ENCODE data around the gene EIF3A. TPM values are rescaled to one million over a fixed set of nuclear protein-coding genes. Genes with fewer than 3 reads are reported as not detected.
A peak's percentile ranks its signal among the peaks of the same experiment; 100 is the strongest.

Gene EIF3A
- polyA plus RNA-seq, 1 donor: 147 TPM

DNA sequence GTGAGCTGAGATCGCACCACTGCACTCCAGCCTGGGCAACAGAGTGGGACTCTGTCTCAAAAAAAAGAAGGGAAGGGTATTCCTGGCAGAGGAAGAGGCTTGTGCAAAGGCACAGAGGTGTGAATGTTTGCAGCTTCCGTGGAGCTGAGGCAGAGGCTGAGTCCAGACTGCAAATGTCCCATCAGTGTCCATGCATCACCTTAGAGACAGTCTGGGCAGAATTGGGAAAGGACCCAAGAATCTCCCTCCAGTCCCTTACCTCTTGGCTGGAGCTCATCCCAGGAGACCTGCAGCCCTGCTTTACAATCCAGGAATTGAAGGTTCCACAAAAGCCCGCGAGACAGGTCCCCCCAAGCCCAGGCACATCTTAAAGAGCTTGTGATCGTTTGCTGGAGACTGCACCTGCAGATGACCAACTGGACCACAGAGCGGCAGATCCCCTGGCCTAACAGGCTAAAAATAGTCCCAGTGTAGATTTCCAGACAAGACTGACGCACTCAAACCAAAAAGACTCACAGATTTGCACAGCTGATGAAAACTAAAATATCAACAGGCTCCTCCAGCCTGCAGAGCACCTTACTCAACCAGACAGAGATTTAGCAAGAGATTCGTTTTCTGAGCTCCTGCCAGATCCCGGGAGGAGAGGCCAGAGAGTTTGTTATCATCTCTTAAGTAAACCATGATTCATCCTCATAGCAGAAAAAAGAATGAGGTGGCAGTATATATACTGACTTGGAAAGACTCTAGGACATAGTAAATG lies 74.0 kb downstream of the EIF3A start:
- WGBS (ENCODE audit: insufficient coverage, low lambda C conversion rate): no CpG with 5 or more reads among the region's 9 CpGs
- no peak overlapping the region for H3K27ac ChIP-seq (ENCODE audit: low read length)
- DNase-seq: peak in 1 of 2 donors; percentile 37

DNA sequence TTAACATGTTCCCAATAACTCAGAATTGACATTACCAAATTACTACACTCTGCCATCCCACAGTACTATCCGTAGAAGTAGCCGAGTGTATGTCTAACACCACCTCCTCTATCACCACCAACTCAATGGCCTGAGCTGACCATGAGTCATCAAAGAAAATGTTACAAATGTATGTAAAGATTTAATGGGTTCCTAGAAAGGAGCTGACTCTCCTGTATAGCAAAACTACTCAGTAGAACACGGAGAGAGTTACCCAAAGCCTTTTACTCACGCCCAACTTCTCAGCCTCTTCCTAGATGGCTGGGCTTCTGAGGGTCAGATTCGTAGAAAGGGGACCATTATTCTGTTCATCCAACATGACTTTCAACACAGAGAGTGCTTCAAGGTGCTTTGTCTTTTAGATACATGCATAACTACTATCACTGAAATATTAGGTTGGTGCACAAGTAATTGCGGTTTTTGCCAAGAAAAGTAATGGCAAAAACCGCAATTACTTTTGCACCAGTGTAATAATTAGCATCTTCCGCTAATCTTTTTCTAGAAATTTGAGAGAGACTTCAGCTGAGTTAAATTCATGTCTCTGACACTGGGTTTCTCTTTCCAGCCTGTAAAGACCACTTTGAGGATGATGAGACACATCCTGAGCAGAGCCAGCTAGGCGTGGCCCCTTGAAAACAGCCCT lies 75.1 kb downstream of the EIF3A start:
- Histone ChIP-seq H3K36me3 (ENCODE audit: control insufficient read depth, insufficient read depth, low read length) (no peaks in the 10 kb centered on the region), H3K27me3 (ENCODE audit: control insufficient read depth, insufficient read depth, low read length) (peaks cover 2% of the 10 kb centered on the region), H3K27ac (ENCODE audit: low read length) (no peak overlapping the region), H3K4me1 (ENCODE audit: control insufficient read depth, insufficient read depth, low read length) (peaks cover 4% of the 10 kb centered on the region), H3K4me3 (ENCODE audit: low read length) (no peak overlapping the region), H3K9me3 (ENCODE audit: control insufficient read depth, low read depth, low read length) (no peaks in the 10 kb centered on the region)
- 100% methylated on average over 2 of the region's 9 CpGs for whole genome bisulfite sequencing (ENCODE audit: insufficient coverage, low lambda C conversion rate)
- no peak for DNase-seq

More for the DNA sequence above, 74.0 kb downstream of the EIF3A start:
- Histone ChIP-seq H3K36me3 (ENCODE audit: control insufficient read depth, insufficient read depth, low read length) (no peaks in the 10 kb centered on the region), H3K27me3 (ENCODE audit: control insufficient read depth, insufficient read depth, low read length) (peaks cover 2% of the 10 kb centered on the region), H3K4me3 (ENCODE audit: low read length) (no peak overlapping the region), H3K4me1 (ENCODE audit: control insufficient read depth, insufficient read depth, low read length) (peaks cover 4% of the 10 kb centered on the region), H3K9me3 (ENCODE audit: control insufficient read depth, low read depth, low read length) (no peaks in the 10 kb centered on the region)

DNA sequence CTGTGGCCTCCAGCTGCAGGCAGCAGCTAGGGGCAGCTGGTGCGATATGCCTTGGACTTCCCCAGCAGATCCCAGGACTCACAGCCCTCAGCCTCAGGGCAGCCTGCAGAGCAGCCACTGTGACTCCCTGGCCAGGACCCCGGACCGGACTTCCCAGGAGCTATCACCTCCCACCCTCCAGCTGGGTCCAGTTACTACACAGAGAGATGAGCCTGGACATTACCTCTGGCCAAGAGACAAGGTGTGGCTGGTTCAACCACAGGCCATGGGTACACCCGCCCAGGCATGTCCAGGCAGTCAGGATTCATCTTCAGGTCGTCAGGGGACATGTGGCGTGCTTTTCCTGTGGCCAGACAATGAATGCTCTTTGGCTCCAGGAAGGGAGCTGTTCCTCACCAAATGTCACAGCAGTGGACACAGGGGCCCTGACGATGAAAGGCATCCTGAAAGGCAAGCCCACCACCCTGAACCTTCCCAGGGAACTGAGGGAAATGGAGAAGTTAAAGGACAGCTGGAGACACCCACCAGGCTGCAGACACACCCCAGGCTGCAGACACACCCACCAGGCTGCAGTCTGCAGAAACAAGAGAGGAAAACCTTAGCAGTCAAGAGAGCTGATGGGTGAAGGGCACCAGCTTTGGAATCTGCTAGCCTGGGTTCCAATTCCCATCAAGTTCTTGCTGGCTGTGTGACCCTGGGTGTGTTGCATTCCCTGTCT lies 76.9 kb downstream of the EIF3A start:
- no peaks in the 10 kb centered on the region for H3K36me3 ChIP-seq (ENCODE audit: control insufficient read depth, insufficient read depth, low read length)
- peaks cover 4% of the 10 kb centered on the region for H3K27me3 ChIP-seq (ENCODE audit: control insufficient read depth, insufficient read depth, low read length)
- WGBS (ENCODE audit: insufficient coverage, low lambda C conversion rate): no CpG with 5 or more reads among the region's 7 CpGs
- H3K9me3 ChIP-seq (ENCODE audit: control insufficient read depth, low read depth, low read length): no peaks in the 10 kb centered on the region
- peaks cover 4% of the 10 kb centered on the region for H3K4me1 ChIP-seq (ENCODE audit: control insufficient read depth, insufficient read depth, low read length)
- no peak overlapping the region for H3K27ac ChIP-seq (ENCODE audit: low read length)
- H3K4me3 ChIP-seq (ENCODE audit: low read length): no peak overlapping the region
- DNase-seq: no peak

DNA sequence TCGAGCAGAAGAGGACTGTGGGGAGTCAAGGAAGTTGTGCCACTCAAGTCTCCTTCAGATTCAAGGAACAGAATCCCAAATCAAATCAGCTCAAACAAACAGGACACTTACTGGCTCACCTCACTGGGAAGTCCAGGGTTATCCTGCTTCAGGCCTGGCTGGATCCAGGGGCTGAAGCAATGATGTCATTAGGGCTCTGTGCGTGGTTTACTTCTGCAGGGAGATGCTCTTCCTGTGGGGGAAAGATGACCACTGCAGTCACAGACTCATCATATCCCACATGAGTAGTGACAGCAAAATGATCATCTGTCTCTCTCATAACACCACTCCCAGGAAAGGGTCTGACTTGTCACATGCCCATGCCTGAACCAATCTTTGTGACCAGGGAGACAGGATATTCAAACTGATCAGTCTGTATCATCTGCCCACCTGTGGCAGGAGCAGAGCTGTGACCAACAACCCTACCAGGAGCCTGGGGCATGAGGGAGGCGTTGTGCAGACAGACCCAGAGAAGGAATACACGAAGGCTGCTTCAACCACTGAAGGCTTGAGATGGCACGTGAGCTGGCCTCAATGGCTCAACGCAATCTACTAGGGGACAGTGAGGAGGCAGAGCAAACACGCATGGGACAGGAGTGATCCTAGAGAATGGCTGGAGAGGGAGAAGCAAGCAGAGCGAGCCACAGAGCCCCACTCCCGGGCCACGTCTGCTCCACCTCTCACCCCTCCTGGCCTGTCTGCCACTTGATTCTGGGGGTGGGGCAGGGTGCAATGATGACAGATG lies 78.7 kb downstream of the EIF3A start:
- Histone ChIP-seq H3K4me1 (ENCODE audit: control insufficient read depth, insufficient read depth, low read length) (peaks cover 4% of the 10 kb centered on the region), H3K9me3 (ENCODE audit: control insufficient read depth, low read depth, low read length) (no peaks in the 10 kb centered on the region), H3K27me3 (ENCODE audit: control insufficient read depth, insufficient read depth, low read length) (peaks cover 4% of the 10 kb centered on the region), H3K27ac (ENCODE audit: low read length) (no peak overlapping the region), H3K36me3 (ENCODE audit: control insufficient read depth, insufficient read depth, low read length) (no peaks in the 10 kb centered on the region), H3K4me3 (ENCODE audit: low read length) (no peak overlapping the region)
- no CpG with 5 or more reads among the region's 10 CpGs for WGBS (ENCODE audit: insufficient coverage, low lambda C conversion rate)
- DNase-seq: no peak

DNA sequence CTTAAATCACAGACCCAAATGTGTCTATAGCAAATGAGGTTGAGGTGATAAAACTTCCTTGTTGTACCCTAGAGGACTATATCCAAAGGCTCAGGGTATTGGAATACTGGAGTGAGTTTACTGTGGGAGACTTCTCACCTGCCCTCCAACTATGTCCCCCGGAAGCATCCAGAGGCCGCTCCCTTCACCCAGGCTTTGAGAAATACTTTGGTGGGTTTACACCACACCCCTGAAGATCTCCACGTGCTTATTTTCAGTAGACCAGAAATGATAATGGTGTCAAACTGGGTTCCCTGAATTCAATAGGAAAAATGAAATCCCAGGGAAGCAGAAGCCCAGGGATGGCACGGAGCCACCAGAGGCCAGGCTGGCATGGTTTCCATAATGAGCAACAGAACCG lies 82.4 kb downstream of the EIF3A start:
- no CpG with 5 or more reads among the region's 5 CpGs for WGBS (ENCODE audit: insufficient coverage, low lambda C conversion rate)
- DNase-seq: no peak
- no peaks in the 10 kb centered on the region for H3K9me3 ChIP-seq (ENCODE audit: control insufficient read depth, low read depth, low read length)
- no peaks in the 10 kb centered on the region for H3K4me1 ChIP-seq (ENCODE audit: control insufficient read depth, insufficient read depth, low read length)
- H3K27me3 ChIP-seq (ENCODE audit: control insufficient read depth, insufficient read depth, low read length): peaks cover 2% of the 10 kb centered on the region
- H3K27ac ChIP-seq (ENCODE audit: low read length): no peak overlapping the region
- H3K4me3 ChIP-seq (ENCODE audit: low read length): no peak overlapping the region
- H3K36me3 ChIP-seq (ENCODE audit: control insufficient read depth, insufficient read depth, low read length): no peaks in the 10 kb centered on the region

DNA sequence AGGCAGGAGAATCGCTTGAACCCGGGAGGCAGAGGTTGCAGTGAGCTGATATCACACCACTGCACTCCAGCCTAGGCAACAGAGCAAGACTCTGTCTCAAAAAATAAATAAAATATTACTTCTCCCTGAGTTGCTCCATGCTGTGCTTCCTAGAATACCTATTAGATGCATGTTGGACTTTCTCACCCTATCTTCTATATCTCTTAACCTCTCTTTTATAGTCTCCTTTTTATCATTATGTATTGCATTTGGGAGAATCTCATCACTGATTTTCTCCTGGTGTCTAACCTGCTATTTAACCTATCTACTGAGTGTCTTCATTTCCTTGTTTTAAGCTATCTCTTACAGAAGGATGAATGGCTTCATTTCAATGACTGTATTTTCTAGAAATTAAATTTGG lies 83.2 kb downstream of the EIF3A start:
- Histone ChIP-seq H3K4me3 (ENCODE audit: low read length) (no peak overlapping the region), H3K36me3 (ENCODE audit: control insufficient read depth, insufficient read depth, low read length) (no peaks in the 10 kb centered on the region), H3K27ac (ENCODE audit: low read length) (no peak overlapping the region), H3K4me1 (ENCODE audit: control insufficient read depth, insufficient read depth, low read length) (no peaks in the 10 kb centered on the region), H3K27me3 (ENCODE audit: control insufficient read depth, insufficient read depth, low read length) (peaks cover 2% of the 10 kb centered on the region), H3K9me3 (ENCODE audit: control insufficient read depth, low read depth, low read length) (no peaks in the 10 kb centered on the region)
- no CpG with 5 or more reads among the region's 2 CpGs for WGBS (ENCODE audit: insufficient coverage, low lambda C conversion rate)
- no peak for DNase-seq

DNA sequence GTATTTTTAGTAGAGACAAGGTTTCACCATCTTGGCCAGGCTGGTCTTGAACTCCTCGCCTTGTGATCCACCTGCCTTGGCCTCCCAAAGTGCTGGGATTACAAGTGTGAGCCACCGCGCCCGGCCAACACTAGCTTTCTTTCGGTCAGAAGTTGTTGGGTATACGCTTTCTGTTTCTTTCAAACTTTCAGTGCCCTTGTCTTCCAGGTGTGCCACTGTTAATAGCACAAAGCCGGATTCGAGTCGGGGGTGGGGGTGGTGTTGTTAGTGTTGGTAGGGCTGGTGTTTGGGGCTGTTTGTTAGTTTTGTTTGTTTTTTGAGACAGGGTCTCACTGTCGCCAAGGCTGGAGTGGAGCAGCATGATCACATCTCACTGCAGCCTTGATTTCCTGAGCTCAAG lies 84.9 kb downstream of the EIF3A start:
- 100% methylated on average over 4 of the region's 10 CpGs for WGBS (ENCODE audit: insufficient coverage, low lambda C conversion rate)
- no peaks in the 10 kb centered on the region for H3K4me1 ChIP-seq (ENCODE audit: control insufficient read depth, insufficient read depth, low read length)

DNA sequence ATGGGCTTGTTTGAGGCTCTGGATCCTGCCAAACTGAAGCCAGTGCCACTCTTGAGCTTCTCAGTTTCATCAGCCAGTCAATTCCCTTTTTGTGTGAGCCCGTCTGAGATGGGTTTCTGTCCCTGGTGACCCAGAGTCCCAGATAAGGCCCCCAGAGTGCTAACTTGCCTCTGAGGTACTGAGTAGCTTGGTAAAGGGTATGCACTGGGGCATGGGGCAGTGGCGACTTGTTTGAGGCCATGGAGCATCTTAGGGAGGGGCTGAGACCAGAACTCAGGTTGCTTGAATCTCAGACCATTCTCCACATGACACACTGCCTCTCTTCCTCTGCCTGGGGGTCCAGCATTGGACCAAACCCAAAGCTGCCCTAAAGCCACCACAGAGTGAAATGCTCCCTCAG lies 86.3 kb downstream of the EIF3A start:
- DNase-seq: no peak
- Histone ChIP-seq H3K27me3 (ENCODE audit: control insufficient read depth, insufficient read depth, low read length) (peaks cover 6% of the 10 kb centered on the region), H3K4me3 (ENCODE audit: low read length) (no peak overlapping the region), H3K36me3 (ENCODE audit: control insufficient read depth, insufficient read depth, low read length) (no peaks in the 10 kb centered on the region), H3K27ac (ENCODE audit: low read length) (no peak overlapping the region), H3K9me3 (ENCODE audit: control insufficient read depth, low read depth, low read length) (no peaks in the 10 kb centered on the region), H3K4me1 (ENCODE audit: control insufficient read depth, insufficient read depth, low read length) (no peaks in the 10 kb centered on the region)
- WGBS (ENCODE audit: insufficient coverage, low lambda C conversion rate): no CpG with 5 or more reads among the region's 2 CpGs

More for the DNA sequence above, 84.9 kb downstream of the EIF3A start:
- DNase-seq: no peak
- H3K4me3 ChIP-seq (ENCODE audit: low read length): no peak overlapping the region
- H3K27me3 ChIP-seq (ENCODE audit: control insufficient read depth, insufficient read depth, low read length): peaks cover 8% of the 10 kb centered on the region
- H3K27ac ChIP-seq (ENCODE audit: low read length): no peak overlapping the region
- no peaks in the 10 kb centered on the region for H3K9me3 ChIP-seq (ENCODE audit: control insufficient read depth, low read depth, low read length)
- H3K36me3 ChIP-seq (ENCODE audit: control insufficient read depth, insufficient read depth, low read length): no peaks in the 10 kb centered on the region

DNA sequence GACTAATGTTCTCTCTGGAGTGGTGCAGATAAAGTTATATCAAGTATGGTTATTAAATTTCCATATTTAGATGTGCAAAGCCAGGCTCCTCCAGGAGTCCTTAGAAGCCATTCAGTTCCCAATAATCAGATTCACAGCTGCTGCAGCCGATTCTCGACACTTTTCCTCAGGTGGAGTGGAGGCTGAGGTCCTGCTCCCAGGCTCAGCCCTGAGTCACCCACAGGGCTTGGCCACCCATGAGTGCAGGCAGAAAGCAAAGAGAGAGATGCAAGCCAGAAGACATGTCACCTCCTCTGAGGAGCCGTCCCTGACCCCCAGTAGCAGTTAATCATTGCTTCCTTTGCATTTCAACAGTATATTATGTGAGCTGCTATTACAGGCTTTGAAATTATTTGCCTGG lies 87.4 kb downstream of the EIF3A start:
- no peak overlapping the region for H3K27ac ChIP-seq (ENCODE audit: low read length)

DNA sequence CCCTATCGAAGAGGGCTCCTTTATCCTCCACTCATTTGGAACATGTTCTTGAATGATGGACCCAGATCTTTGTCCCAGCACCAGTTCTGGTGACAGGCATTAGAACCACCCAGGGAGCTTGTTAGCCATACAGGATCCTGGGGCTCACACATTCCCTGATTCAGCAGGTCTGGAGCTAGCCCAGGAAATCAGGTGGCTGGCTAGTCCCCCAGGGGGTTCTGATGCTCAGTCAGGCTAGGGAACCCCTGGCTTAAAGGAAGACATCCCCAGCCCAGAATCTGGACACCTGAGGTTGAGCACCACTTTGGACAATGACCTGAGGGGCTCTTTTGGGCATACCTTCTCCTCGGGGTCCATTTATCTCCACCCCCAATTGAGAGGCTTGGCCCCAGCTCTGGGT lies 88.1 kb downstream of the EIF3A start:
- Histone ChIP-seq H3K4me3 (ENCODE audit: low read length) (no peak overlapping the region), H3K4me1 (ENCODE audit: control insufficient read depth, insufficient read depth, low read length) (no peaks in the 10 kb centered on the region), H3K27me3 (ENCODE audit: control insufficient read depth, insufficient read depth, low read length) (peaks cover 6% of the 10 kb centered on the region), H3K27ac (ENCODE audit: low read length) (no peak overlapping the region), H3K9me3 (ENCODE audit: control insufficient read depth, low read depth, low read length) (no peaks in the 10 kb centered on the region), H3K36me3 (ENCODE audit: control insufficient read depth, insufficient read depth, low read length) (no peaks in the 10 kb centered on the region)
- DNase-seq: no peak
- no CpG with 5 or more reads among the region's 2 CpGs for WGBS (ENCODE audit: insufficient coverage, low lambda C conversion rate)

More for the DNA sequence above, 87.4 kb downstream of the EIF3A start:
- H3K4me1 ChIP-seq (ENCODE audit: control insufficient read depth, insufficient read depth, low read length): no peaks in the 10 kb centered on the region
- no peak overlapping the region for H3K4me3 ChIP-seq (ENCODE audit: low read length)
- H3K36me3 ChIP-seq (ENCODE audit: control insufficient read depth, insufficient read depth, low read length): no peaks in the 10 kb centered on the region
- H3K27me3 ChIP-seq (ENCODE audit: control insufficient read depth, insufficient read depth, low read length): peaks cover 6% of the 10 kb centered on the region
- no peaks in the 10 kb centered on the region for H3K9me3 ChIP-seq (ENCODE audit: control insufficient read depth, low read depth, low read length)
- no peak for DNase-seq
- no CpG with 5 or more reads among the region's 3 CpGs for WGBS (ENCODE audit: insufficient coverage, low lambda C conversion rate)

All from large intestine (tissue), 3 donors.